22Rv1 (cell line): ENCODE data around the gene TMCO4.

Source experiments
- CTCF ChIP-seq: fragments of 450-650 bp; IDR thresholded peaks from 2 replicates; pipeline ENCODE4 v1.5.1; 2017; ENCODE audit warnings: mild to moderate bottlenecking
- ZFX ChIP-seq: fragments of 450-650 bp; IDR thresholded peaks from 2 replicates; pipeline ENCODE4 v1.6.1; 2017; ENCODE audit warnings: antibody characterized with exemption, borderline replicate concordance

GRCh38 chr1:19695772-19696171 lies 103.9 kb downstream of the TMCO4 start:
- TF ChIP-seq CTCF: no peak
- TF ChIP-seq ZFX: no peak
